Central memory CD8-positive, alpha-beta T cell (primary cell): ENCODE measurements around the gene LSM8.
A peak's percentile ranks its signal among the peaks of the same experiment; 100 is the strongest.
"Not testable (repeated sequence)": the region's sequence is repeated elsewhere in the genome, so short reads cannot be mapped to it uniquely, and the experiment has no call there.

Experiments
- ATAC-seq: fragments of 150-1000 bp; cut with Tn5 transposase; replicated peaks from 2 replicates; pipeline ENCODE4 v1.10.0; 2022; ENCODE audit warnings: mild to moderate bottlenecking, moderate FRiP score, moderate number of reproducible peaks; ENCODE audit not compliant: poor library complexity, severe bottlenecking; ENCODE audit errors: extremely low read depth
- DNase-seq, 2 donors: peaks; one replicate each; pipeline ENCODE4 v3.0.0; 2021; ENCODE audit warnings: low spot score in 2 of 2
- H3K27ac Mint-ChIP-seq: one replicate; pipeline ENCODE4 v1.8.0; 2022; ENCODE audit warnings: low read depth, mild to moderate bottlenecking, moderate library complexity, mixed read lengths
- H3K27me3 Mint-ChIP-seq: one replicate; pipeline ENCODE4 v1.8.0; 2022; ENCODE audit warnings: mixed read lengths
- H3K36me3 Mint-ChIP-seq: one replicate; pipeline ENCODE4 v1.8.0; 2022; ENCODE audit warnings: mild to moderate bottlenecking, moderate library complexity, mixed read lengths; ENCODE audit not compliant: insufficient read depth
- H3K4me1 Mint-ChIP-seq: one replicate; pipeline ENCODE4 v1.8.0; 2022; ENCODE audit warnings: mixed read lengths
- H3K4me3 Mint-ChIP-seq: one replicate; pipeline ENCODE4 v1.8.0; 2022; ENCODE audit warnings: mild to moderate bottlenecking, moderate library complexity, mixed read lengths
- H3K9me3 Mint-ChIP-seq: one replicate; pipeline ENCODE4 v1.8.0; 2022; ENCODE audit warnings: mixed read lengths

The LSM8 gene

GRCh38 chr7:118183786-118184564, at the start of gene LSM8:
Gene LSM8 (plus strand): TSS chr7:118184164. CDS start chr7:118184224, 60 bp downstream.
- Mint-ChIP-seq H3K36me3 (peaks cover 30% of the 10 kb centered on the region), H3K4me1 (peaks cover 40% of the 10 kb centered on the region), H3K4me3 (peak within 1 kb of the TSS; percentile 91), H3K27me3 (no peaks in the 10 kb centered on the region), H3K9me3 (no peaks in the 10 kb centered on the region), H3K27ac (peak within 1 kb of the TSS; percentile 99)
- ATAC-seq (peak; percentile 96), DNase-seq (peak; percentile 95 to 96)

- H3K4me3 Mint-ChIP-seq, H3K4me1 Mint-ChIP-seq, H3K27ac Mint-ChIP-seq, H3K9me3 Mint-ChIP-seq, DNase-seq, H3K36me3 Mint-ChIP-seq, ATAC-seq: not testable (repeated sequence)
- H3K27me3 Mint-ChIP-seq, result peaks cover 17% of the 10 kb centered on the region
Observed at GRCh38 chr7:118134420-118134819, 49.5 kb upstream of the LSM8 start.

GRCh38 chr7:118140468-118140867, 43.5 kb upstream of the LSM8 start:
- H3K27me3 Mint-ChIP-seq, result peaks cover 45% of the 10 kb centered on the region
- peaks cover 1% of the 10 kb centered on the region for H3K36me3 Mint-ChIP-seq
- no peak overlapping the region for H3K4me3 Mint-ChIP-seq
- ATAC-seq (no peak), DNase-seq (no peak)
- no peaks in the 10 kb centered on the region for H3K4me1 Mint-ChIP-seq
- no peaks in the 10 kb centered on the region for H3K9me3 Mint-ChIP-seq
- H3K27ac Mint-ChIP-seq, result no peak overlapping the region

GRCh38 chr7:118142012-118142411, 42.0 kb upstream of the LSM8 start:
- ATAC-seq, result no peak
- peaks cover 45% of the 10 kb centered on the region for H3K27me3 Mint-ChIP-seq
- H3K36me3 Mint-ChIP-seq, result peaks cover 1% of the 10 kb centered on the region
- no peak for DNase-seq
- H3K4me1 Mint-ChIP-seq, result no peaks in the 10 kb centered on the region
- no peak overlapping the region for H3K27ac Mint-ChIP-seq
- no peaks in the 10 kb centered on the region for H3K9me3 Mint-ChIP-seq
- no peak overlapping the region for H3K4me3 Mint-ChIP-seq

DNA sequence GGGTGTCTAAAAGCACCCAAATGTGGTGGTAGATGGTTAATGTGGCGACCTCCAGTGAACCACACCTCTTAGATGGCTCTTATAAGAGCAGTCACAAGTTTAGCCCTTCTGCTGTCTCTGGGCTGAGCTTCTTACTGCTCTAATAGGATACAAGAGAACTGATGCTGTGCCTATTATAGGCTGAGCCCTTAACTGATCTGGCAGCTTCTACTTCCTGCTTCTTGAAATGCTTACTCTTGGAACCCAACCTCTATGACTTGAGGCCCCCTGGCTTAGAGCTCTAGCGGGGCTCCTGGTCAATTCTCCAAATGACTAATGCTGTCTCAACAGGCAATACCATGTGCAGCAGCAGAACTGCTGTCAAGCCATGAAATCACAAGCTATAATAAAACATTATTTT, 35.0 kb upstream of the LSM8 start:
- no peaks in the 10 kb centered on the region for H3K4me1 Mint-ChIP-seq
- no peak overlapping the region for H3K4me3 Mint-ChIP-seq
- DNase-seq, result no peak
- ATAC-seq, result no peak
- no peaks in the 10 kb centered on the region for H3K9me3 Mint-ChIP-seq
- no peaks in the 10 kb centered on the region for H3K36me3 Mint-ChIP-seq
- peaks cover 36% of the 10 kb centered on the region for H3K27me3 Mint-ChIP-seq
- no peak overlapping the region for H3K27ac Mint-ChIP-seq

DNA sequence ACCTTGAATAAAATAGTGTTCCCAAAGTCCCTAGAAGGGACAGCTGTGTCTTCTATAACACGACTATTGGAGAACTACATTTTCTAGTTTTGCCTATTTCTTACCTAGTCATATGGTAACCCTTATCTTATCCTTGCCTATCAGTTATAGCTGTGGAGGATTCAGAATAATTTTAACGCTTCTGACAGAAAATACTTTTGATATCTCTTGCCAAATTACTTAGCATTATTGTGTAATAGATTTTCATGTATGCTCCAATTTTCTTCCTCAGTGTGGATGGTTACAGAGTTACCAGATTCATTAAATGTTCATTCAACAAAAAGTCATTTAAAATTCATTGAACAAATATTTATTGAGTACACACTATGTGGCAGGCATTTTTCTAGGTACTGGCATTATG, 34.6 kb upstream of the LSM8 start:
- H3K36me3 Mint-ChIP-seq, result no peaks in the 10 kb centered on the region
- H3K4me3 Mint-ChIP-seq, result no peak overlapping the region
- DNase-seq (no peak), ATAC-seq (no peak)
- no peaks in the 10 kb centered on the region for H3K9me3 Mint-ChIP-seq
- no peaks in the 10 kb centered on the region for H3K4me1 Mint-ChIP-seq
- peaks cover 40% of the 10 kb centered on the region for H3K27me3 Mint-ChIP-seq
- H3K27ac Mint-ChIP-seq, result no peak overlapping the region

GRCh38 chr7:118151671-118152070, 32.3 kb upstream of the LSM8 start:
- Mint-ChIP-seq H3K9me3 (no peaks in the 10 kb centered on the region), H3K4me1 (no peaks in the 10 kb centered on the region), H3K27ac (no peak overlapping the region), H3K36me3 (no peaks in the 10 kb centered on the region), H3K4me3 (no peak overlapping the region), H3K27me3 (peaks cover 56% of the 10 kb centered on the region)
- DNase-seq (no peak), ATAC-seq (no peak)

DNA sequence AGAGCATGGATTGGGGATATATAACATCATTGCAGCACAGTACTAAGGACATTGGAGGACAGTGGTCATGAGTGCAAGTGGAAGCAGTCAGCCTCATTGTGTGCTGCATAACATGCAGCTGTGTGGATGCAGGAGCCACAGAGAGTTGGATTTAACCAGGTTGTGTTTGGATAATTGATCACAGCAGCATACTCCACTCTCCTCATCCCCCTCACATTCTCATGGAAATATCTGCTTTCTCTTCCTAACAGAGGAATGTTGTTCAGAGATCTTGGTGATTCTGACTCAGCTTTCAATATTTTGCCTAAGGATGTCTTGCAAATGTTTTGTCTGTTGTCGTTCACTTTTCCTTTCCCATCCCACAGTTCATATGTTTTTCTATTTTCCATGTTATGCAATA, 31.8 kb upstream of the LSM8 start:
- no peaks in the 10 kb centered on the region for H3K36me3 Mint-ChIP-seq
- peaks cover 56% of the 10 kb centered on the region for H3K27me3 Mint-ChIP-seq
- no peak overlapping the region for H3K4me3 Mint-ChIP-seq
- H3K4me1 Mint-ChIP-seq, result no peaks in the 10 kb centered on the region
- no peaks in the 10 kb centered on the region for H3K9me3 Mint-ChIP-seq
- no peak overlapping the region for H3K27ac Mint-ChIP-seq
- ATAC-seq (no peak), DNase-seq (no peak)

DNA sequence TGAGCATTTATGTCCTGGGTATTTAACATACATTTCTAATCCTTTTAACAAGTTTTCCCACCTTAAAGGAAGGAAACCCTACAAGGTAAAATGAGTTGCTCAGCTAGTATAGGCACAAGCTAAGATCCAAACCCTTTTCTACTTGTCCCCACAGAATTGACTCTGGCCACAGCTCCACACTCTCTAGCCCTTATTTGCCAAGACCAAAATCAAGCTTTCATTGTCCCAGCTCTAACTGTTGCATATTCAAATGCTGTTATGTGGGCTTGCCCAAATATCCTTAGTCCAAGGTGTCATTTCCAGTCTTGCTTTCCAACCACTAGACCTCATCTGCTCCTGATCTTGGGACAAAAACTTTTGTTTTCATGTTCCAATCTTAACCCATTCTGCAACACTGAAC, 31.3 kb upstream of the LSM8 start:
- ATAC-seq (no peak), DNase-seq (no peak)
- Mint-ChIP-seq H3K36me3 (no peaks in the 10 kb centered on the region), H3K27ac (no peak overlapping the region), H3K4me3 (no peak overlapping the region), H3K4me1 (no peaks in the 10 kb centered on the region), H3K27me3 (peaks cover 56% of the 10 kb centered on the region), H3K9me3 (no peaks in the 10 kb centered on the region)

- peaks cover 56% of the 10 kb centered on the region for H3K27me3 Mint-ChIP-seq
- H3K4me1 Mint-ChIP-seq, result no peaks in the 10 kb centered on the region
Observed at GRCh38 chr7:118153551-118154177, 30.3 kb upstream of the LSM8 start.

GRCh38 chr7:118158766-118159165, 25.2 kb upstream of the LSM8 start:
- ATAC-seq (no peak), DNase-seq (no peak)
- Mint-ChIP-seq H3K4me1 (no peaks in the 10 kb centered on the region), H3K36me3 (no peaks in the 10 kb centered on the region), H3K4me3 (no peak overlapping the region), H3K27me3 (peaks cover 45% of the 10 kb centered on the region), H3K9me3 (no peaks in the 10 kb centered on the region), H3K27ac (no peak overlapping the region)

More at GRCh38 chr7:118153551-118154177, 30.3 kb upstream of the LSM8 start:
- Mint-ChIP-seq H3K36me3 (no peaks in the 10 kb centered on the region), H3K4me3 (no peak overlapping the region), H3K27ac (no peak overlapping the region), H3K9me3 (no peaks in the 10 kb centered on the region)
- ATAC-seq (no peak), DNase-seq (no peak)

DNA sequence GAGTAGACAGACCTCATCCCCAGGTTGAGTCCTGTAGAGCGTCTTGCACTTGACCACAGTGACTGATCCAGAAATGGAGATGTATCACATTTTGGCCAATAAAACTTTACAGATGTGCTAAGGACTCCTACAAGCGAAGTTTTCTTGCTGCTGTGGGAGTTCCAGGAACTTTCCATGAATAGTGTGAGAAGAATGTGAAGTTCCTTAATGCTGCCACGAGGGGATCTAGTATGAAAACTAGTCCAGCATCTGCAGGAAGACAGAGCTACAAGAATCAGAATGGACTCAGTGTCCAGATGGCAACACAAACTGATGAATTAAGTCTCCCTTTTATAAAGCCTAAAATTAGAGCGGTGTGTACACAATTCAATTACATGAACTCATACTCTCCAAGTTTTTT, 14.8 kb upstream of the LSM8 start:
- Mint-ChIP-seq H3K36me3 (no peaks in the 10 kb centered on the region), H3K4me1 (no peaks in the 10 kb centered on the region), H3K9me3 (no peaks in the 10 kb centered on the region), H3K27me3 (peaks cover 82% of the 10 kb centered on the region), H3K4me3 (no peak overlapping the region), H3K27ac (no peak overlapping the region)
- ATAC-seq (no peak), DNase-seq (no peak)

DNA sequence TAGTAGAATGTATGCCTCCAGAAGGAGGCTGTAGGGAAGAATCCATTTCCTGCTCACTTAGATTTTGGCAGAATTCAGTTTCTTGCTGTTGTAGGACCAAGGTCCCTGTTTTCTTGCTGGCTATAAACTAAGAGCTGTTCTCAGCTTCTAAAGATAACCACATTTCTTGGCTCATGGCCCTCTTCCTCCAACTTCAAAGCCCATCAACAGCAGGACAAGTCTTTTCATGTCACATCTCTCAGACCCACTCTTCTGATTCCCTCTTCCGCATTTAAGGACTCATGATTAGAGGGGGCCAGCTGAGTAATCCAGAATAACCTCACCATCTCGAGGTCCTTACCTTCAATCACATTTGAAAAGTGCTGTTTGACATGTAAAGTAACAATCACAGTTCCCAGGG, 8.2 kb upstream of the LSM8 start:
- Mint-ChIP-seq H3K9me3 (no peaks in the 10 kb centered on the region), H3K4me3 (no peak overlapping the region), H3K4me1 (no peaks in the 10 kb centered on the region), H3K27ac (no peak overlapping the region), H3K36me3 (no peaks in the 10 kb centered on the region), H3K27me3 (peaks cover 37% of the 10 kb centered on the region)
- DNase-seq (no peak), ATAC-seq (no peak)
